GM10248 (cell line): ENCODE data around the gene VSX1.

Source experiments
- CTCF ChIA-PET: fragments of 300-600 bp; sonication (Branson Sonifier 250); formaldehyde crosslinking; extraction: SDS; loops from one replicate; lab custom pipeline; 2021; ENCODE audit warnings: antibody characterized with exemption; lab: Yijun Ruan, JAX
- POLR2A ChIA-PET: fragments of 350-650 bp; sonication (Branson Sonifier 250); formaldehyde crosslinking; extraction: SDS; loops from one replicate; lab custom pipeline; 2020; ENCODE audit warnings: antibody characterized with exemption; lab: Yijun Ruan, JAX
- DNase-seq: peaks from one replicate; pipeline ENCODE4 v3.0.0; 2012; ENCODE audit errors: extremely low spot score
- CTCF ChIP-seq: IDR thresholded peaks from 2 replicates; pipeline ENCODE4 v1.5.1; 2012; ENCODE audit warnings: mild to moderate bottlenecking, low read depth; ENCODE audit errors: extremely low read depth, missing control alignments, control extremely low read depth

VSX1 gene

GRCh38 chr20:25066386-25066785, 15.6 kb downstream of the VSX1 start:
- CTCF ChIA-PET: interaction anchor here (1.2 to 10.3 kb wide), 6 partner anchors 11 to 83 kb away, joined by 3 to 201 read pairs (median 10); partner anchors contain the start of gene APMAP
- no peak for DNase-seq
- no peak for TF ChIP-seq CTCF
- POLR2A ChIA-PET: no interaction called here

- POLR2A ChIA-PET: no interaction called here
- CTCF ChIA-PET: interaction anchor here (1.0 to 10.3 kb wide), 14 partner anchors 8 to 101 kb away, joined by 3 to 201 read pairs (median 6); partner anchors contain the start of gene APMAP
- TF ChIP-seq CTCF: peak; percentile 70
- DNase-seq: peak; percentile 74
Measured at GRCh38 chr20:25065625-25066338, 16.2 kb downstream of the VSX1 start.

- no peak for DNase-seq
Measured at GRCh38 chr20:25065072-25065624, 16.8 kb downstream of the VSX1 start.

GRCh38 chr20:25064561-25065071, 17.3 kb downstream of the VSX1 start:
- no peak for TF ChIP-seq CTCF
- ChIA-PET CTCF (interaction anchor here (1.0 to 10.3 kb wide), 11 partner anchors 9 to 100 kb away, joined by 4 to 201 read pairs (median 6); partner anchors contain the start of gene APMAP), POLR2A (no interaction called here)
- DNase-seq: no peak

More at GRCh38 chr20:25065072-25065624, 16.8 kb downstream of the VSX1 start:
- ChIA-PET CTCF (interaction anchor here (1.0 to 10.3 kb wide), 14 partner anchors 9 to 101 kb away, joined by 3 to 201 read pairs (median 6); partner anchors contain the start of gene APMAP), POLR2A (no interaction called here)
- TF ChIP-seq CTCF: no peak

GRCh38 chr20:25063981-25064380, 18.0 kb downstream of the VSX1 start:
- CTCF ChIA-PET: interaction anchor here (1.1 to 10.3 kb wide), 9 partner anchors 9 to 335 kb away, joined by 3 to 201 read pairs (median 6); partner anchors contain the start of gene APMAP
- POLR2A ChIA-PET: no interaction called here

More at GRCh38 chr20:25063981-25064380, 18.0 kb downstream of the VSX1 start:
- TF ChIP-seq CTCF: no peak
- no peak for DNase-seq
